Fibroblast of skin of left biceps (primary cell): ENCODE results near the gene CD320.
A peak's percentile ranks its signal among the peaks of the same experiment; 100 is the strongest.
"Not testable (repeated sequence)": the region's sequence is repeated elsewhere in the genome, so short reads cannot be mapped to it uniquely, and the experiment has no call there.

Source experiments
- DNase-seq, 2 experiments: peaks; one replicate each; pipeline ENCODE4 v3.0.0-alpha.2; 2013; ENCODE audit warnings: low read depth in 2 of 2

CD320 gene

DNA sequence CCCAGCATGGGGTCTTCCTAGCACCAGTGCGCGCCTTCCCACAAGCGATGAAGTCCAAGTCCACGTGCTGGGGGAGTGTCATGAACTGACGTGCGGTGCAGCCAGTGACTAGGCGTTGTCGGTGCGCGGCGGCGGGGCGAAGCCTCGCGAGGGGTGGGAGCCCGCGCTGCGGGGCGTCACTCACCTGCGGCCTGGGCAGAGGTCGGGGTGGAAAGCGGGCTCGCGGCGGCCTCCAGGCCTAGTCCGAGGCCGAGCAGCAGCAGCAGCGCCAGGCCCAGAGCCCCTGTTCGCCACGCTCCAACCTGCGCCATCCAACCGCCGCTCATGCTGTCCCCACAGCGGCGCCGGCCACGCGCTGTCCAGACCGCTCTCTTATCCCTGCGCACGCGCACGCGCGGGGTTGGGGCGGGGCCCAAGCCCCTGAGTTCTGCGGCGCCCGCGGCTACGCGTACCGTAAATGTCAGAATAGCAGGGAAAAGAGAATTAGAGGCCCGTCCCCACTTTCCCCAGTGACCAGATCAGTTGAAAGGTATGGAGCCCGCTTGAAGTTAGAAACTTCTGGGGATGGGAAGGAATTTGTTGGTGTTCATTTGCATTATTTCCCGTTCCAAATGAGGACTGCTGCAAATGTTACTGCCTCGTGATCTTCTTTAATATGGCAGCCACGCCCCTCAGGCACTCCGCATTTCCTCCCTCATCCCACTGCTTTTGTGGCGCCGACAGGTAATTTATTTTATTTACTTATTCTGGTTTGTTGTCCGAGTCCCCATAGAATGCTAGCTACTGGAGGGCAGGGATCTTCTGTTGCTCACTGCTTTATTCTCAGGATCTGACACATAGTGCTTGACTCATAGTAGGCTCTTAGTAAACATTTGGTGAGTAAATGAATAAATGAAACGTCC is at the start of gene CD320:
Gene CD320, minus strand, starts transcription at position 394 of the 902 bp plus-strand sequence. Its CDS starts 68 bp downstream, at position 326.
- peak; percentile 64 to 66 for DNase-seq

DNA sequence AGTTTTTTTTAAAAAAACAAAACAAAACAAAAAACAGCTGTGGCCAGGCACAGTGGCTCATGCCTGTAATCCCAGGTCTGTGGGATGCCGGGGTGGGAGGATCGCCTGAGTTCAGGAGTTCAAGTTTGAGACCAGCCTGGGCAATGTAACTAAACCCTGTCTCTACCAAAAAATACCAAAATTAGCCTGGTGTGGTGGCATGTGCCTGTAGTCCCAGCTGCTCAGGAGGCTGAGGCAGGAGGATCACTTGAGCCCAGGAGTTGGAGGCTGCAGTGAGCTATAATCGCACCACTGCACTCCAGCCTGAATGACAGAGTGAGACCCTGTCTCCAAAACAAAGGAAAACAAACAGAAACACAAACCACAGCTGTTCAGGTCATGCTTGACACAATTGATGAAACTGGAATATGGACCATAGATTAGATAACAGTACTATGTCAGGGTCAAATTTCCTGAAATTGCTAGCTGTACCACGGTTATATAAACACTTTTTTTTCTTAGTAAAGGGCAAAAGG is 48.9 kb upstream of the CD320 start:
- no peak for DNase-seq

DNA sequence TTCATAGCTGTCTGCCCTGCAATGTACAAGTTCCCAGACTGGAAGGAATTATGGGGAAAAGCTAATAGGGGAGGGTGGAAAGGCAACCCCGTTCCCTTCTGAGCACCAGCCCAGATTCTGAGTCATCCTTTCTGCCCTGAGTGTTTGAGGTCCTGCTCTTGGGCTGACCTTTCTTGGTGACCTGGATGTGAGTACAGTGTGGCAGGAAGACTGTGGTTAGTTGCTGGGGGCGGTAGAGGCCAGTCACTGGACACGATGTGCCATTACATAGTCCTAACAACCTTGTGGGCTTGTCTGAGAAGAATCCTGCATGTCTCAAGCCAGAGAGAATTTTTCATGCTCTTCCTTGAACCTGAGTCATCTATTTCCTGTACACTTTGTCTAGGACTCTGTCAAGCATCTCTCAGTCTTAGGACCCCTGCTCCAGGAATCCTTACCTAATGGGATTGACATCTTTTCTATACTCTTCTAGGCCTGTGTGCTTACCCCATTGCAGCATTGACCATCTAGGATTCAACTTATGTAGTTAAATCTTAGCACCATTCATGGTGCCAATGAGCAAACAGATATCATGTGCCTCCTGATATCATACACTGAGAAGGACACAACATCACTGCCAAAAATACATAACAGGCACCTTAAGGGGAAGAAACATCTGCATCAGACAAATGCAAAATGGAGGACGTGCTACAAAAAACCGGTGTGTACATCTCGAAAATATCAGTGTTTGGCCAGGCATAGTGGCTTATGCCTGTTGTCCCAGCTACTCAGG is 47.7 kb upstream of the CD320 start:
- no peak for DNase-seq

DNA sequence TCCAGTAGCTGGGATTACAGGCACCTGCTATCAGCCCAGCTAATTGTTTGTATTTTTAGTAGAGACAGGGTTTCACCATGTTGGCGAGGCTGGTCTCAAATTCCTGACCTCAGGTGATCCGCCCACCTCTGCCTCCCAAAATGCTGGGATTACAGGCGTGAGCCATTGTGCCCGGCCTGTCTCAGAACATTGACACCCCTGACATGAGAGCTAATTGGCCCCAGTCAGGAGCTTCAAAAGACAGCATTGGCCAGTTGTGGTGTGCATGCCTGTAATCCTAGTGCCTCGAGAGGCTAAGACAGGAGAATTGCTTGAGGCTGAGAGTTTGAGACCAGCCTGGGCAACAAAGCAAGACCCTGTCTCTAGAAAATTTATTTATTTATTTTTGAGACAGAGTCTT is 44.7 kb upstream of the CD320 start:
- not testable (repeated sequence) for DNase-seq

DNA sequence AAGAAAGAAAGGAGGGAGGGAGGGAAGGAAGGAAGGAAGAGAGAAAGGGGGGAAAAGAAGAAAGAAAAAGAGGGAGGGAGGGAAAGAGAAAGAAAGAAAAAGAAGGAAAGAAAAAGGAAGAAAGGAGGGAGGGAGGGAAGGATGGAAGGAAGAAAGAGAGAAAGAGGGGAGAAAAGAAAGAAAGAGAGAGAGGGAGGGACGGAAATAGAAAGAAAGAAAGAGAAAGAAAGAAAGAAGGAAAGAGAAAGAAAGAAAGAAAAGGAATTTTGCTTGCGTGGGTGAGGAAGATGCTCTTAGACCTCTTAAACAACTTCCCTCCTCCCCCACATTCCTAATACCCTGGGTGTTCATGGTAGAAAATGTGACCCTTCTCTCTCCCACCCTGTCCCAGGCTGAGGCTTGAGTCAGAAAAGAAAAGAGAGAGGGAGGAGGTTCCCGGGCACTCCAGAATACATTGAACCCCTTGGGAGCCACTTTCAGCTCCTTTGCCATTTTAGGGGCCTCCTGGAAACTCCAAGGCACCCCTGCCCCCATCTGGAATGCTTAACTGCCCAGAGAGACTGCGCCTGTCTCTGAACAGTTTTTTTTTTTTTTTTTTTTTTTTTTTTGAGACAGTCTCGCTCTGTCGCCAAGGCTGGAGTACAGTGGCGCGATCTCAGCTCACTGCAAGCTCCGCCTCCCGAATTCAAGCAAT is 44.1 kb upstream of the CD320 start:
- no peak for DNase-seq

DNA sequence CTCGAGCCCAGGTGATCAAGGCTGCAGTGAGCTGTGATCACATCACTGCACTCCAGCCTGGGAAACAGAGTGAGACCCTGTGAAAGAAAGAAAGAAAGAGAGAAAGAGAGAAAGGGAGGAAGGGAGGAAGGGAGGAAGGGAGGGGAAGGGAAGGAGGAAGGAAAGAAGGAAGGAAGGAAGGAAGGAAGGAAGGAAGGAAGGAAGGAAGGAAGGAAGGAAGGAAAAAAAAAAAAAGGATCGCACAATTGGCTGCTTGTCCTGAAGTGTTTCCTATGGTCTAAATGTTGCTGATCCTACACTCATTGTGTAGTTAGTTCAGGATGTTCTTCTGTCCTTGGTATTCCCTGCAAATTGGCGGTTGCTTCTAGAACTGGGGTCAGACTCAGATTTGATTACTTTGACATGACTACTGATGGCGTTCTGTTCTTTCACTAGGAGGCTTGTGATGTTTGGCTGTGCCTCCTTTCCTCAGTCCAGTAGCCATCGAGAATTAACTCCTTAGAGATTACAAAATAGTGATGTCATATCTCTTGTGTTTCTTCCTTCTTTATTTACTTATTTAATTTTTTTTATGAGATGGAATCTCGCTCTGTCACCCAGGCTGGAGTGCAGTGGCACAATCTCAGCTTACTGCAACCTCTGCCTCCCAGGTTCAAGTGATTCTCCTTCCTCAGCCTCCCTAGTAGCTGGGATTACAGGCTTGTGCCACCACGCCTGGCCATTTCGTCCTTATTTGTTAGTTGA is 41.6 kb upstream of the CD320 start:
- not testable (repeated sequence) for DNase-seq

DNA sequence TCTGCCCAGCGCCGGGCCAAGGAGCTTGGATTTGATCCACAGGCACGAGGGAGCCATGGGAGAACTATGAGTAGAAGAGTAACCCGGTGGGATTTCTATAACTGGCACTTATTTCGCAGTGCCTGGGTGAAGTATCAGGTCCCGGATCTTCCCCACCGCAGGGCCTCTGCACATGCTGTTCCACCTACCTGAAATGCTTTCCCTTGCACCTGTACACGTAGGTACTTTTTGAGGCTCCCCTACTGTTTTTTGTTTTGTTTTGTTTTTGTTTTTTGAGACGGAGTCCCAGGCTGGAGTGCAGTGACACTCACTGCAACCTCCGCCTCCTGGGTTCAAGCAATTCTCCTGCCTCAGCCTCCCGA is 35.3 kb upstream of the CD320 start:
- no peak for DNase-seq

DNA sequence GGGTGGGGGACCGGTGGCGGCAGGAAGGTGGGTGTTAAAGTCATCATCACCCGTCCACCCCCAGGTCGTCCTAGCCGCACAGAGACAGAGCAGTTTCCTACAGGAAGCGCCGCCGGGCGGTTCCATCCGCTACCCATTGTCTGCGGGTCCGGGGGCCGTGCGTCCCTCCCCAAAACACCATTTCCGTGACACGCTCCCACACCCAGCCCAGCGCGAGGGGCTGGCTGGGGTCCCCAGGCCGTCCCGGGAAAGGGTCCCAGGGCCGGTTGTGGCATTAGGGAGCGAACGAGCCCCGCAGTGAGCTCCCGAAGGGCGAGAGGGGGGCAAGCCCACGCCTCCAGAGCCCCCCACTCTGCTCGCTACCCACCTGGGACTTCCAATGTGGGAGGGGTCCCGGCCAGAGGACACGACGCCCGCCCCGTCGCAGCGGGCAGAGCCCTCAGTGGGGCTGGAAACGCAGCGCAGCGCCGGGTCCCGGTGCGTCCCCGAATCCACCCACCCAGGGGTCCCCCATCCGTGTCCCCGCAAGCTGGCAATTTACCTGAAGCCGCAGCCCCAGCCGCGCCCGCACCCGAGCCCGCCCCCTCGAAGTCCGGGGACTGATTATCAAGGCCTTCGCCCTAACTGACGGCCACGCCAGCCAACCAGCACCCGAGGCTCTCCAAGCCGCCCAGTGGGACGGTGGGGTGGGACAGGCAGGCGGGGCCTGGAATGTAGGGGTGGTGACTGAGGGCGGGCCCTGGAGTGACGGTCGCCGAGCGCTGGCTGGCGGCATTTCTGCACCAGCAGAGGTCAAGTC is 34.7 kb upstream of the CD320 start, which contains the start of gene KANK3:
Gene KANK3, minus strand, starts transcription at position 579 of the 799 bp plus-strand sequence. CDS start 5,434 bp downstream, outside the sequence.
- DNase-seq: peak; percentile 71 to 79

DNA sequence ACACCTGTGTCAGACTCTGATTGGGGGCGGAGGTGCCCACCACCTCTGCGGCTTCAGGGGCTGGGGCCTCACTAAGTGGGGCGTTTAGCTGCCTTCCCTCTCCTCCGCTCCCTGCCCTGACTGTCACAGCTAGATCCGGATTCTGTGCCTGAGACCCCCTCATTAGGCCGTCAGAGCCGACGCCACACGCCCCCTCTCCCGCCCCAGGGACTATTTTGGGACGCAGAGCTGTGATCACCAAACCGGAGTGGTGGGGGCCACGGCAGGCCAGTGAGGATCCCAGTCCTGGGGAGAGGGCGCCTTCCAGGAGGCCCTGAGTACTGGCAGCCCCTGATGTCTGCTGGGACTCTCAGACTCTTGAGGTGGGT is 34.1 kb upstream of the CD320 start:
- no peak for DNase-seq

DNA sequence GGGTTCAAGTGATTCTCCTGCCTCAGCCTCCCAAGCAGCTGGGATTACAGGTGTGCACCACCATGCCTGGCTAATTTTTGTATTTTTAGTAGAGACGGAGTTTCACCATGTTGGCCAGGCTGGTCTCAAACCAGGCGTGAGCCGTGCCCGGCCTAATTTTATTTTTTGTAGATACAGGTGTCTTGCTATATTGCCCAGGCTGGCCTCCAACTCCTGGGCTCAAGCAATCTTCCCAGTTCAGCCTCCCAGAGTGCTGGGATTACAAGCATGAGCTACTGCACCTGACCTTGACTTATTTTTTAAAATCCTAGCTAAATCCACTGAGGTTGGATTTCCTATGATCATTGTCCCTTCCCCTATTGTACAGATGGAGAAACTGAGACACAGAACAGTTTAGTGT is 33.3 kb upstream of the CD320 start:
- DNase-seq: not testable (repeated sequence)

DNA sequence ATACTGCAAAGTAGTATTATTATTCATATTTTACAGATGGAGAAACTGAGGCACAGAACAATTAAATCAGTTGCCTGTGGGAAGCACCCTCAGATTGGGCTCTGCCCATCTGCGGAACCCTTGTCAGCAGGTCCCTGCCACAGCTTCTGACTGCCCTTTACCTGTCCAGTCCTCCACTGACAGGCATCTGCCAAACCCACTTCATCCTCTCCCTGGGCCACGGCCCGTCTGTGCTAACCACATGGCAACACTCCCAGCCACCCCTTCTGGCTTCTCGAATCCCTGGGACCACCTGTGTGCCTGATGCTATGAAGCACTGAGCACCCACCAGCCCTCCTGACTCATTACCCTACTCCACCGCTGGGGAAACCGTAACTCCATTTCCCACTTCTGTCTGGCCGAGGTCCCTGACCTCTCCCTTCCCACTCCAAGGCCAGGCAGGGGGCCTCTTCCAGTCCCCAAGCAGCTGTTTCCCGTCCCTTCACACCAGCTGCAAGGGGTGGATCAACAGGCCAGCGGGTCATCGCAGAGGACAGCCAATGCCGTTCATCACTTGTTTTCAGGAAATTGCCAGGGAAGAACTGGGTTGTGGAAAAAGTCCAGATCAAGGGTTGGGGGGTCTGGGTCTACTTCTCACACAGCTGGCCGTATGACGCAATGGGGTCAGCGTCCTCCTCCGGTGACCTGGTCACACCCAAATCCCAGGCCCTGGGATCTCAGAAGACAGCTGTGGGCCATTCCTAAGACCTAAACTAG is 32.4 kb upstream of the CD320 start:
- no peak for DNase-seq

DNA sequence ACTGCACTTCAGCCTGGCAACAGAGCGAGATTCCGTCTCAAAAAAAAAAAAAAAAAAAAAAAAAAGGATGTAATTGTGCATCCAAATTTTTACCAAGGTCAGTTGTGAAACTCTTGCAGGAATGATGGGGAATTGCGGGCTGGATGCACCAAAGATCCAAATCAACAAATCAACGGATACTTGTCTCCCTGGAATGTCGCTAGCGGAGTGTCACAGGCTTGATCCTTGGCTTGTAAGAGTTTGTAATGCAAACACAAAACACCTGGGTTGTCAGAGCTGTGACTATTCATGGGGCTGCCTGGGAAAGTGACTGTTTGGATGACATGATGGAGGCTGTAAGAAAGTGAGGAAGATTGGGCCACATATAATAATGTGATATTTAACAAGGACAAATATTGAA is 30.7 kb upstream of the CD320 start:
- DNase-seq: no peak

DNA sequence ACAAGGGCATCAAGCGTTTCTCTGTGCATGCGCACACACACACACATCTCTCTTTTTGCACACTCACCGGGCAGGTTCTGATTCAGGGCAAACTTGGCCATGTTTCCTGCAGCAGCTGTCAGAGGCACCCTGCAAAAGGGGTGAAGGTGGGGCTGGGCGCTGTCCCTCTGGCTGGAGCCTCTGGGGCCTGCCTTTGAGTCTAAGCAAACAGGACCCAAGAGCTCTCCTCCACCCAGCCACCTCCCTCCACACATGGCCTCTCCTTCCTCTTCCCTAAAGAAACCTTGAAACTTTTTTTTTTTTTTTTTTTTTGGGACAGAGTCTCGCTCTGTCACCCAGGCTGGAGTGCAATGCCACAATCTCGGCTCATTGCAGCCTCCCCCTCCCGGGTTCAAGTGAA is 29.6 kb upstream of the CD320 start:
- DNase-seq: no peak

DNA sequence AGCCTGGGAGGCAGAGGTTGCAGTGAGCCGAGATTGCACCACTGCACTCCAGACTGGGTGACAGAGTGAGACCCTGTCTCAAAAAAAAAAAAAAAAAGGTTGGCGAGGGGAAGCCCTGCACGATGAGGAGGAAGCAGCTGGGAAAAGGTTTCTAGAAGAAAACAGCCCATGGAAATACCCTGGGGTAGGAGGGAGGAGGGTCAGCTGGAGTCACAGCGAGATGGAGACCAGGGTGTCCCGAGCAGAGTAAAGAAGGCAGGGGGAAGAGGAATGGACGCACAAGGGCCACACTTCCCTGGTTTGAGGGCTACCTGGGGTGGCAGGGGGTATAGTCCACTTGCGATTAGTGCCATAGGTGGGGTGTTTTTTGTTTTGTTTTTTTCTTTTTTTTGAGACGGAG is 28.5 kb upstream of the CD320 start:
- no peak for DNase-seq

DNA sequence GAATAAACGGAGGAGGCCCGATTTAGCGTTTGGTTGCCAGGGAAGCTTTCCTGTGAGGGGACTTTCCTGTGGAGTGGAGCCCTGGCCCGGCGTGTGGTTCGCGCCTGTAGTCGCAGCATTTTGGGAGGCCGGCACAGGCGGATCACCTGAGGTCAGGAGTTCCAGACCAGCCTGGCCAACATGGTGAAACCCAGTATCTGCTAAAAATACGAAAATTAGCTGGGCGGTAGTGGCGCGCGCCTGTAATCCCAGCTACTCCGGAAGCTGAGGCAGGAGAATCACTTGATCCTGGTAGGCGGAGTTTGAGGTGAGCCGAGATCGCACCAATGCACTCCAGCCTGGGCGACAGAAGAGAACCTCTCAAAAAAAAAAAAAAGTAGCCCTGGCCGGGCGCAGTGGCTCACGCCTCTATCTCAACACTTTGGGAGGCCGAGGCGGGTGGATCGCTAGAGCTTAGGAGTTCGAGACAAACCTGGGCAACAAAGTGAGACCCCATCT is 28.0 kb upstream of the CD320 start:
- DNase-seq: no peak

DNA sequence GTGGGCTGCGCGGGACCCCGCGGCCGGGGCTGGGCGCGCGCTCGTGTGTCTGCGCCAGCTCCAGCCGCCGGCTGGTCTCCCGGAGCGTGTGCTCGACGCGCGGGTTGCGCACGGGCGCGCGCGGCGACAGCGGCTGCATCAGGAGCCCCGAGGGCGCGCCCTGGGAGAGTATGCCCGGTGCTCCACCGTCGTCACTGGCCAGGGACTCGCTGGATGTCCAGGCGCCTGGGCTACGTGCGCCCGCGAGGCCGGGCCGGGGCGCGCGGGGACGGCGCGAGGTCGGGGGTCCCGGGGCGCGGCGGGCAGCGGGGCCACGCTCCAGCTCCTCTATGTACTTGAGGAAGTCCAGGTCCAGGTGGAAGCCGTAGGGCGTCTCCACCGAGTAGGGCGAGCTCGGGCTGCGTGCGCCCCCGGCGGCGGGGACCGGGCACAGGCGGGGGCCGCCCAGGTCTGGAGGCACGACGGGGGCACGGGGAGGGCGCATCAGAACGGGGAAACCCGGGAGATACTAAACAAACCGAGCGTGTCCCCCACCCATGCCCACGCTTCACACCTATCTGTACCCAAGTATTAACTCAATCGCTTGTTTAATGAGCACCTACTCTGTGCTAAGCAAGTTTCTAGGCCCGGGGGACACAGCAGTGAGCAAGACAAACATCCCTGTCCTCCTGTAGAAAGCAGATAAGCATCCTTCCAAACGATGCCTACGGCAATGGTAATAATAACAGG is 27.3 kb upstream of the CD320 start:
- no peak for DNase-seq

DNA sequence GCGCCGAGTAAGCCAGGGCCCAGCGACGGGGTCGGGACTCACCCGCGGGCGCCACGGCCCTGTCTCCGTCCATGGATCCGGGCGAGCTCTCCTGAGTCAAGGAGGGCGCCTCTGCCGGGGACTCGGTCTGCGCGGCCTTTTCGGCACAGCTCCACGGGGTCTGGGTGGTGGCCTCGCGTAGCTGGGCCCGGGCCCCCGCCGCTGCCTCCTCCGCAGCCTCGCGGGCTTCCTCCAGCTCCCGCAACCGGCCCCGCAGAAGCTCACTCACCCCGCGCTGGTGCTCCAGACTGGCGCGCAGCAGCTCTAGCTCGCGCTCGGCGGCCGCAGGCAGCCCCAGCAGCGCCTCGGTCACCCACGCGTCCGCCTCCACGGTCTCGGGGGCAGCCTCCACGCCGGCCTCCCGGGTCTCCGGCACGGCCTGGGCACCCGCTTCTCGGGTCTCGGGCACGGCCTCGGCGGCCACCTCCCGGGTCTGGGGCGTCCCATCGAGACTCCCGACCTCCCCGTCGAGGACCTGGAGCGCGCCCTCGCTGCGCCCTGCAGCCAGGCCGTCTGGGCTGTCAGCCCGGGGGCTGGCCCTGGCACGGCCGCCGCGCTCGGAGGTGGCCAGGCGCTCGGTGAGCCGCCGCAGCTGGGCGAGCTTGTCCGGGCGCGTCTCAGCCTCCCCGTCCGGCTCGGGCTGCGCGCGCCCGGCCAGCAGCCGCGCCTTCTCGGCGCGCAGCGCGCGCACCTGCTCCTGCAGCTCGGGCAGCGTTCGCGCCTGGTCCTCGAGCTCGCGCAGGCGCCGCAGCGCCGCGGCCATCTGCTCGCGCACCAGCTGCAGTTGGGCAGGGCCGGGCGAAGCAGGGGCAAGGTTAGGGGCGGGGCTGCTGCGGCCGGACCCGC is 26.5 kb upstream of the CD320 start:
- DNase-seq: no peak
